Tongue (tissue), 2 donors: ENCODE measurements around the gene CRIP2. TPM values are rescaled to one million over a fixed set of nuclear protein-coding genes. Genes with fewer than 3 reads are reported as not detected.
A peak's percentile ranks its signal among the peaks of the same experiment; 100 is the strongest.

Source experiments
- DNase-seq: peaks from one replicate; pipeline ENCODE4 v3.0.0-alpha.2; 2015
- total RNA-seq: library from RNA; depleted of rRNA; stranded (reverse); fragments of >200 nt; gene quantifications from one replicate; pipeline ENCODE4 v1.2.3, GENCODE V29; 2014

Gene CRIP2
- total RNA-seq, 1 donor from 2014 or later: 202 TPM

- DNase-seq: no peak
Observed at GRCh38 chr14:105487986-105488777, 13.6 kb downstream of the CRIP2 start.

GRCh38 chr14:105488781-105489541 is 14.3 kb downstream of the CRIP2 start:
- no peak for DNase-seq

- DNase-seq: peak; percentile 95
Observed at GRCh38 chr14:105489542-105490266, 15.1 kb downstream of the CRIP2 start.

DNA sequence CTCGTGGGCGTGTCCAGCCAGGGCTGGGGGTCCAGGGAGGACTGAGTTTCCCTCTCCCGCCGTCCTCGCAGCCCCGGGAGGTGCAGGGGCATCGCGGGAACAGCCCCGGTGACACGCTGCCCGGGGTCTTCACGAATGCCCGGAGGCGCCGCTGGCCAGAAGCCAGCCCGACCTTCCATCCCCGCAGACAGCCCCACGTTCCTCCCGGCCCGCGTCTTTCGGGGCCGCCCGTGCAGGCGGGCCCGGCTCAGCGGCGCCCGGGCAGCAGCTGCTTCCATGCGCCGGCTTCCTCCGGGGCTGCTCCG is 15.6 kb downstream of the CRIP2 start:
- DNase-seq: no peak

DNA sequence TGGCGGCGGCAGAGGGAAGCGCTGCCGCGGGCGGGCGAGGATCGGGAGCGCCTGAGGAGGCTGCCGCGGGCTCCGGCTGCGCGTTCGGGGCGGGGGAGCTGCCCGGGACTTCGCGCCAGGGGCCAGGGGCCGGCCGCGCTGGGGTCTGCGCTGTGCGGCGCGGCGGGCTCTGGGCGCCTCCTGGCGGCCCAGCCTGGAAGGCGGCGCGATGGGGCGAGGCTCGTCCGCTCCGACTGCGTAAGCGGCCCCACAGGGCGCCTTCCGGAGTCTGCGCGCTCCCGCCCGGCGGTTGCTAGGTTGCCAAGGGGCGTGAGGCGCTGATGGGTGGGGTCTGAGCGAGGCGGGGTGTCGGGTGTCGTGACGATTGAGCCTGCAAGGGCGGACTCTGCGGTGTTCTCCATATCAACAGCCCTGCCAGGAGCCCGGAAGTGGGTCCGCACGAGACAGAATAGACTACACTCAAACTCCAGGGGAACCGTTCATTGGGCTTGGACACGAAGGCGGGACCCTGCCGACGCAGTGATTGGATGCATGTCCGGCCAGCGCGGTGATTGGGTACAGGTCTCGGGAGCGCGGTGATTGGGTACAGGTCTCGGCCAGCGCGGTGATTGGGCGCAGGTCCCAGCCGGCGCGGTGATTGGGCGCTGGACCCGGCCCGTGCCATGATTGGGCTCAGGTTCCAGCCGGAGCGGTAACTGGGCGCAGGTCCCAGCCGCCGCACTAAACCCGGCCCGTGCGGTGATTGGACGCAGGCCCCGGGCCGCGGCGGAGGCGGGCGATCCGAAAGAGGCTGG is 16.1 kb downstream of the CRIP2 start, which contains the start of gene TEDC1:
Gene TEDC1, plus strand, starts transcription at position 675 of the 794 bp plus-strand sequence. CDS start 130 bp downstream, outside the sequence.
- peak; percentile 100 for DNase-seq

GRCh38 chr14:105491366-105491973 is 16.8 kb downstream of the CRIP2 start:
- no peak for DNase-seq

DNA sequence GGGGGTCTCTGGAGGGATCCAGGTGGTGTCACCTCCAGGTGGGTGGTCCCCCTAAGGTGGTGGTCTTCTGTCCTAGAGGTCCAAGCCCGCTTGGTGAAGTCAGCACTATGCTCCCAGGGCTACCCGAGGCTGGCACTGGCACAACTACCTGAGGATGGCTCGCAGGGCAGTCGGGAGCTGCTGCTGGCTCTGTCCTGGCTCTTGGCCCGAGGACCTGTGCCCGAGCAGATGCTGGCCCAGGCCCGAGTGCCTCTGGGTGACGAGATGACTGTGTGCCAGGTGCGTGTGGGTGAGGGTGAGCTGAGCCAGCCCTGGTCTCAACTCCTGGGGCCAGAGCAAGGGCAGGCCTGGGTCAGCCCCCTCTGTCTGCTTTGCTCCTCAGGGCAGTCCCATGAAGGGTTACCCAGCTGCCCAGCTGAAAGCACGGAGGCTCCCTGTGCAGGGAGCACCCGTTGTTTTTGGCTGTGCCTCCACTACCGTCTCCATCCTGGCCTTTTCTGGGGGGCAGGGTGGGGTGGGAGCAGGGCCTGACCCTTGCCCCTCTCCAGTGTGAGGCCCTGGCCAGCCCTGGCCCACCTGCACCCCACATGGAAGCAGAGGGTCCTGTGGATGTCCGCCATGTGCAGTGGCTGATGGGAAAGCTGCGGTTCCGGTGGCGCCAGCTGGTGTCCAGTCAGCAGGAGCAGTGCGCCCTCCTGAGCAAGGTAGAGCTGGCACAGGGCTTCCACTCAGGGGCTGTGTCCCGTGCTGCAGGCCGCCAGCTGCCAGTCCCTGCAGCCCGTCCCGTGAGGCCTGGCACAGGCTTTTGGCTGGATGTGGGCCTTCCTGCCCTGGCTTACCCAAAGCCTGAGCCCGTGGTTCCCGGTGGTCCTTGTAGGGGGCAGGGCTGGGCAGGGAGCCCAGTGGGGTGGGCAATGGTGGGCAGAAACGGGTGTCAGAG is 17.7 kb downstream of the CRIP2 start:
- DNase-seq: no peak

GRCh38 chr14:105492971-105493871 is 18.6 kb downstream of the CRIP2 start:
- no peak for DNase-seq

- DNase-seq: no peak
Observed at GRCh38 chr14:105493921-105494605, 19.4 kb downstream of the CRIP2 start.

- DNase-seq: no peak
Observed at GRCh38 chr14:105494606-105494929, 19.9 kb downstream of the CRIP2 start.

GRCh38 chr14:105495101-105495989 is 20.7 kb downstream of the CRIP2 start:
- no peak for DNase-seq

- DNase-seq: no peak
Observed at GRCh38 chr14:105495990-105496830, 21.6 kb downstream of the CRIP2 start.

DNA sequence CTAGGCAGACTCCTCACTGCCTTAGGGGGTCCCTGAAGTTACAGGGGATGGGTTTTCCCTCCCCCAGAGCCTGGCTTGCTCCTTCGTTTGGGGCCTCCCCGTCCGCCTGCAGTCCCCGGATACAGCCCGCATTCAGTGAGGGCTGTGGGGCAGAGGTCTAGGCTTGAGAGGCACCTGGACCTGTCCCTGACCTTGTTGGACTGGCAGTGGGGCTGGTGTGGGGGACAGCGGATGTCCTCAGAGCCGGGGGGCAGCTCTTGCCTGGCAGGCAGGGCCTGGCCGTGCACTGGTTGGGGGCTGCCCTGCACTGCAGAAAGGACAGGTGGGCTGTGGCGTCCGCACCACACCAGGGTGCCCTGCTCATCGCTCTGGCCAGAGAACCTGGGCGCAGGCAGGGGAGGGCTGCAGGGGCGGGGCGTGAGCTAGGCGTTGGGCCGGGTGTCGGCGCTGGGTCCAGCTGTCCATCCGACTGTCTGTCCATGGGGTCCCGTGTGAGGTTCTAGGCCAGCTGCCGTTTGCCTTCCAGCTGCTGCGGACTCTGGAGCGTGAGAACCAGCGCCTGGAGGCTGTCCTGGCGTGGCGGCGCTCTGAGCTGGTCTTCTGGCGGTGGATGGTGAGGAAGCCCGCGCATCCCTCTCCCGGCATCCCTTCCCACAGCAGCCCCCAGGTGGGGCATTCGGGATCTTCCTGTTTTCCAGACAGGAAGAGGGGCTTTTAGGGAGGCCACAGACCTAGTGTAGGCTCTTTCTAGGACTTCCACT is 22.4 kb downstream of the CRIP2 start:
- DNase-seq: no peak

DNA sequence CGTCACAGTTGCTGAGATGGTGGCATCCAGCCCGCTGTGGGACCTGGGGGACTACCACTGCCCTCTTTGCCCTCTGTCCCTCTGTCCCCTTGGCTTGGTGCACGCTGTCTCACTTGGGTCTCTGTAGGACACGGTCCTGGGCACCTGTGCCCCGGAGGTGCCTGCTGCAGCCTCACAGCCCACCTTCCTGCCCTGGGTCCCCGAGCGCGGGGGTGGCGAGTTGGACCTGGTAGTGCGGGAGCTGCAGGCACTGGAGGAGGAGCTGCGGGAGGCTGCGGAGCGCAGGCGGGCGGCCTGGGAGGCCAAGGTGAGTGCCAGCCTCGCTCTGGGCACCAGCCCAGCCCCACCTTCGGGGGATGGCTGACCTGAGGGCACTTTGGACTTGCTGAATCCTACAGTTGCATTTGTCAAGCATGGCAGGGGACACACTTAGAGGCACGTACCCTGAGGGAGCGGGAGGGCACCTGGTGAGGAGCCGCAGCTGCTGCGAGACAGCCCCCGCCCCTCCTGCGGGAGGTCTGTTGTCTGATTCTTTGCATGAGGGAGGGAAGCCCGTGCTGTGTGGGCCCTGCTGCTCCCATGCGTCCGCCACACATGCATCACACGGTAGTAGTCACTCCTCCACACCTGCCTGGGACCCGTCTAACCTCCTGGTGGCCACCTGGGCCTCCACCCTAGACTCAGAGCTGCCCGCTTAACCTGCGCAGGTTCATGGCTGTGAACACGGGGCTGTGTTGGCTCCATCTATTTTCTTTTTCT is 23.2 kb downstream of the CRIP2 start:
- DNase-seq: no peak
